Prostate gland (tissue), 2 donors: ENCODE data around the gene ATP13A2.

Experiments
- CTCF ChIP-seq, 4 experiments: fragments of 200-600 bp in 2 of 4; fragments of 450-650 bp in 2 of 4; sonication (generic) in 2 of 4; IDR thresholded peaks; 1 replicate in 3 of 4; 2 replicates in 1 of 4; pipeline ENCODE4 v1.5.1; 2016 to 2019; ENCODE audit warnings: antibody characterized with exemption in 4 of 4, mild to moderate bottlenecking in 2 of 4, moderate library complexity in 2 of 4
- POLR2AphosphoS5 ChIP-seq: sonication (generic); formaldehyde crosslinking; IDR thresholded peaks from one replicate; pipeline ENCODE4 v1.6.1; 2017; ENCODE audit warnings: antibody characterized with exemption

GRCh38 chr1:17033481-17033880 is 21.8 kb upstream of the ATP13A2 start:
- no peak for TF ChIP-seq CTCF (IDR thresholded peaks at IDR 0.05)
- TF ChIP-seq POLR2AphosphoS5 = no peak
